ENCODE data around the gene TRIP12. TPM values are rescaled to one million over a fixed set of nuclear protein-coding genes. Genes with fewer than 3 reads are reported as not detected.
"Not testable (repeated sequence)": the region's sequence is repeated elsewhere in the genome, so short reads cannot be mapped to it uniquely, and the experiment has no call there.

Gene TRIP12
- polyA plus RNA-seq, 1 donor from 2014 or later: 57.2 TPM

GRCh38 chr2:229851870-229852269, 69.9 kb downstream of the TRIP12 start:
- H3K9me2 ChIP-seq (ENCODE audit: insufficient read depth, low read length): no peaks in the 10 kb centered on the region
- H3K36me3 ChIP-seq (ENCODE audit: insufficient read depth, low read length): peaks cover 7% of the 10 kb centered on the region
- no peak overlapping the region for H3K4me3 ChIP-seq (ENCODE audit: low read length)
- no peaks in the 10 kb centered on the region for H3K9me3 ChIP-seq (ENCODE audit: low read length)
- TF ChIP-seq REST (IDR thresholded peaks at IDR 0.05; ENCODE audit: borderline replicate concordance) (no peak), CTCF (IDR thresholded peaks at IDR 0.05; ENCODE audit: poor library complexity, severe bottlenecking) (no peak), SMC3 (conservative IDR thresholded peaks at IDR 0.05; ENCODE audit: poor library complexity) (no peak), RAD21 (conservative IDR thresholded peaks at IDR 0.05) (no peak), TAF1 (IDR thresholded peaks at IDR 0.05; ENCODE audit: low read depth) (no peak)
- no peak overlapping the region for H3K9ac ChIP-seq (ENCODE audit: low read length)
- H2AFZ ChIP-seq (ENCODE audit: low read depth, low read length): no peak overlapping the region
- no peaks in the 10 kb centered on the region for H4K20me1 ChIP-seq (ENCODE audit: insufficient read depth)
- no peaks in the 10 kb centered on the region for H3F3A ChIP-seq (ENCODE audit: insufficient read depth, low read length, poor library complexity, severe bottlenecking)
- no peak overlapping the region for H3K27ac ChIP-seq (ENCODE audit: low read length)
- H3K4me2 ChIP-seq (ENCODE audit: low read length): no peak overlapping the region
- H3K27me3 ChIP-seq (ENCODE audit: insufficient read depth, low read depth, low read length): no peaks in the 10 kb centered on the region
- H3K79me2 ChIP-seq (replicated peaks; ENCODE audit: insufficient read depth, low read length): peaks cover 17% of the 10 kb centered on the region

- H3K27ac ChIP-seq (ENCODE audit: low read length); H3F3A ChIP-seq (ENCODE audit: insufficient read depth, low read length, poor library complexity, severe bottlenecking); H3K9ac ChIP-seq (ENCODE audit: low read length); H3K36me3 ChIP-seq (ENCODE audit: insufficient read depth, low read length); H3K4me3 ChIP-seq (ENCODE audit: low read length); H3K4me2 ChIP-seq (ENCODE audit: low read length); H3K9me3 ChIP-seq (ENCODE audit: low read length); H3K9me2 ChIP-seq (ENCODE audit: insufficient read depth, low read length); H4K20me1 ChIP-seq (ENCODE audit: insufficient read depth); H3K27me3 ChIP-seq (ENCODE audit: insufficient read depth, low read depth, low read length); H2AFZ ChIP-seq (ENCODE audit: low read depth, low read length): not testable (repeated sequence)
- peaks cover 17% of the 10 kb centered on the region for H3K79me2 ChIP-seq (replicated peaks; ENCODE audit: insufficient read depth, low read length)
Measured at GRCh38 chr2:229850355-229851275, 71.2 kb downstream of the TRIP12 start.

- no peak overlapping the region for H3K4me2 ChIP-seq (ENCODE audit: low read length)
- H3K4me3 ChIP-seq (ENCODE audit: low read length): no peak overlapping the region
- H3K9ac ChIP-seq (ENCODE audit: low read length): no peak overlapping the region
- H3K9me2 ChIP-seq (ENCODE audit: insufficient read depth, low read length): no peaks in the 10 kb centered on the region
- no peaks in the 10 kb centered on the region for H3K9me3 ChIP-seq (ENCODE audit: low read length)
- peaks cover 20% of the 10 kb centered on the region for H3K79me2 ChIP-seq (replicated peaks; ENCODE audit: insufficient read depth, low read length)
- H4K20me1 ChIP-seq (ENCODE audit: insufficient read depth): no peaks in the 10 kb centered on the region
- no peaks in the 10 kb centered on the region for H3K27me3 ChIP-seq (ENCODE audit: insufficient read depth, low read depth, low read length)
- TF ChIP-seq SMC3 (conservative IDR thresholded peaks at IDR 0.05; ENCODE audit: poor library complexity): no peak
- no peak for TF ChIP-seq RAD21 (conservative IDR thresholded peaks at IDR 0.05)
- no peak for TF ChIP-seq EP300 (conservative IDR thresholded peaks at IDR 0.05; ENCODE audit: poor library complexity, severe bottlenecking)
- no peaks in the 10 kb centered on the region for H3K36me3 ChIP-seq (ENCODE audit: insufficient read depth, low read length)
- H3F3A ChIP-seq (ENCODE audit: insufficient read depth, low read length, poor library complexity, severe bottlenecking): no peaks in the 10 kb centered on the region
- no peak overlapping the region for H3K27ac ChIP-seq (ENCODE audit: low read length)
- H2AFZ ChIP-seq (ENCODE audit: low read depth, low read length): no peak overlapping the region
Measured at GRCh38 chr2:229849073-229849472, 72.7 kb downstream of the TRIP12 start.

Data from neural cell (in vitro differentiated cells).